ENCODE measurements around the gene GRHL1.
A peak's percentile ranks its signal among the peaks of the same experiment; 100 is the strongest.

The GRHL1 gene

DNA sequence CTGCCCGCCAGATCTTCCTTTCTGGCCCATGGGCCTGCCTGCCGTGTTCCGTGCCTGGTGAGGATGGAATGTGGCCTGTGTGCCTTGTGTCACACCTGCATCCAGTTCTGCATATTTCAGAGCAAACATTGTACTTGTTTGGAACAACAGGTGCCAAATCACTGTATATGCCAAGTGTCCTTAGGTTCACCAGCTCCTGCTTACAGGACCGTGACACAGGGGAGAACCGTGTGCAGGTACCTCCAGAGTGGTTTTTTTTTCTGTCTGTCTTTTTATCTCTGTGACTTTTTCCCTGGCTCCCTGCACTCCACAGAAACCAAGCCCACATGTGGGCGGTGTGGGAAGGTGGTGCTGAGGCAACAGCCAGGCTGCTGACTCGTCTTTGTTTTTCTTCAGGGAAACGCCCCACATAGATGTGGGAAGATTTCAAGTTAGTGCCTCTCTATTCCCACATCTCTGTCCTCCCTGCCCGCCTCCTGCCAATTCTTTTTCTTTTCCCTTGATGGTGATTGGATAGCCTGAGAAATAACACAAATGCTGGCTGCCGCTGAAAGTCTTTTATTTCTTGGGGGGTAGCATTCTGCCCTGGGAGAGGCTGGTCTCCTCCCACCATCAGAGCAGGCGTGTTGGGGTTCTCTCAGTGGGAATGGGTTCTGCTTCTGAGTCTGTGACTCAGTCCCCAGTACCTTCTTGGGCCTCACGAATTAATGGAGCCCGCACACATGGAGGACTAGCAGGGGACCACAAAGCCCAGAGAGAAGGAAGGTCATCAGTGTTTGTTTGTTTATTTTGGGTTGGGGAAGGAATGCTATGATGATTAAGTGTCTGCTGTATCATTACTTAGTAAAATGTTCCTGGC is 21.4 kb downstream of the GRHL1 start:
- DNase-seq, result no peak

DNA sequence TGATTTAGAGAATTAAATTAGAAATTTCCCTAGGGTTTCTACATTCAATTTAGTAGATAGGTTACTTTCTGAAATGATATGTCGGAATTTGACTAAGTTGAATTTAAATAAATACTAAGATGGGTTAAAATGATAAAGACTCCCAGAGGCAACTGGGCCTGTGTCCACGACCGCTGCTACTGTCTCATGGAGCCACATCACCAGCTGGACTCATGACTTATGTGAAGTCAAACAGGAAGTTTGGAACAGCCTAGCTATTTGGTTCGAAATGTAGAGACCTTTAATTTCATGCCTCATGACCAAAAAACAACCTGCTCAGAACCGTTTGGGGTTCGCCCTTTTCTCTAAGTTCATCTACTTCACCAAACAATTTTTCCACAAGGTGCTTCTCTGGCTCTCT is 22.2 kb downstream of the GRHL1 start:
- DNase-seq, result no peak

- no peak for DNase-seq
These were observed 22.9 kb downstream of the GRHL1 start for GRCh38 chr2:9974343-9974742.

GRCh38 chr2:9975328-9975727 is 23.8 kb downstream of the GRHL1 start:
- DNase-seq, result no peak

- no peak for DNase-seq
These were observed 24.4 kb downstream of the GRHL1 start for GRCh38 chr2:9975805-9976447.

- no peak for DNase-seq
These were observed 28.5 kb downstream of the GRHL1 start for GRCh38 chr2:9979977-9980376.

DNA sequence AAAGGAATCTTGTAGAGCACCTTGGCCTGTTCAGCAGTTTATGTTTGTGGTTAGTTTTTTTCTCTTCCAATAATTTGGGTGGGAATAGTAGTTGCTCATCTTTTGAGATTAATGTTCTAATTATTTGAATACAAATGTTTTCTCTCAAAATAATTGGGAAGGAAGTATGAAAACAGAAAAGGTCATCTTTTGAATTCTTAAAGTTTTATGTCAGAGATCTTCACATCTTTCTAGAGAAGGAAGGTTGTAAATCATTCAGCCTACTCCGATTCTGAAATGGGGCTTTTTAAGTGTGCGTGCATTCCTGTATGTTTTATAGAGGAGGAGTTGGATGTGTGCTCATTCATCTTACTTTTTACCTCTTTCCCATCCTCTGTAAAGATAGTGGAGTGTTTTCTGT is 29.0 kb downstream of the GRHL1 start:
- DNase-seq, result no peak

GRCh38 chr2:9981655-9982054 is 30.2 kb downstream of the GRHL1 start:
- DNase-seq, result no peak

DNA sequence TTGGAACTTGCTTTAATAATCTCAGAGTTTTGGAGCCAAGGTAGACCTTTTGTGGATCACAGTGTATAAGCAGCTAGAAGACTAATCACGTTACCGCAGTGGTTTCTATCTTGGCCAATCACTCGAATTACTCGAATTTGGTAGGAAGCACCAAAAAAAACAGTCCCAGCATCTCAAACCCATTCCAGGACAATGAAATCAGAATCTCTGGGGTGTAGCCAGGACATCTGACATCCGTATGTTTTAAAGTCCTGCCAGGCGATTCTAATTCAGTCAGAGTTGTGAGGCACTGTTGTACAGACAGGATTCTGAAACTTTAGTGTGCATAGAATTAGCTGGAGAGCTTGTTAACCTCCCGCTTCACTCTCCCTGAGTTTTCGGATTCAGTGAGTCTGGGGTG is 30.8 kb downstream of the GRHL1 start:
- no peak for DNase-seq

DNA sequence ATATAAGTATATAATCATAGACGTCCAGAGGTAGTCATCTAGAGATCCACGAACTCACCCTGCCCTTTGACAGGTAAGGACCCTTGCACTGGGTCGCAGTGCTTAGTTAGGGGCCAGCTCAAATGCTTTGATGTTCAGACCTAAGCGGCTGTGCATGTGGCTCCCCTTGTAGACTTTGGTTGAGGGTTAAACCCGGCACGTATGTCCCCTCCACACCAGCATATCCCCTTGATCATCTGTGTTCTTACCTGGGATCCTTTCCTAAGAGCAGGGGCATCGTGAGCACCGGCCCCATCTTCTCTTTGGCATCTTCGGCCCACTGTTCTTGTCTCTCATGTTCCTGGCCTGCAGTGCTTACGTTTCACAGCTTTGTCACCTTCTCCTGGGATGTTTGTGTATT is 31.4 kb downstream of the GRHL1 start:
- no peak for DNase-seq

- DNase-seq, result no peak
These were observed 32.1 kb downstream of the GRHL1 start for GRCh38 chr2:9983401-9984216.

DNA sequence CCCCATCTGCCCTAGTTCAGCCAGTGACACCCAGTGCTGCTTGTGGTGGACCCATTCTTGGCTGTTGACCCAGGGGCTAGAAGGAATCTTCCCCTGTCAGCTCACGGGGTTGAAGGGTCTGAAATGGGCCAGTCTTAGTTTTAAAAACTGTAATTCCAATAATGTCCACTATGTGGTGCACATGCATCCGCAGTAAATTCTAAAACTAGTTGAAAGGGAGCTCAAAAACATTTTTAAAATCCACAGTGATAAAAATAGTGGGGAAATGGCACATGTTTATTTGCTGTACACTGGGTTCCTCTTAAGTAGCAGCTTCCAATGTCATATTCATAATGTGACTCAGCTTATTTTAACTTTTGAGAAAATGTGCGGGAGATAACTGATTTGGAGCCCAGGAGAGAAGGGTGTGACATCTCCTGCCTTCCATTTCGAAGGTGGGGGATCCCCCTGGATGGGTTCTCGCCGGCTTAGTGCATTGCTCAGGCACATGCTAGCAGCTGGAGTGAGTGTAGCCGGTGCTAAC is 32.8 kb downstream of the GRHL1 start:
- peak; percentile 49 for DNase-seq

GRCh38 chr2:9984871-9985480 is 33.5 kb downstream of the GRHL1 start:
- DNase-seq, result no peak

DNA sequence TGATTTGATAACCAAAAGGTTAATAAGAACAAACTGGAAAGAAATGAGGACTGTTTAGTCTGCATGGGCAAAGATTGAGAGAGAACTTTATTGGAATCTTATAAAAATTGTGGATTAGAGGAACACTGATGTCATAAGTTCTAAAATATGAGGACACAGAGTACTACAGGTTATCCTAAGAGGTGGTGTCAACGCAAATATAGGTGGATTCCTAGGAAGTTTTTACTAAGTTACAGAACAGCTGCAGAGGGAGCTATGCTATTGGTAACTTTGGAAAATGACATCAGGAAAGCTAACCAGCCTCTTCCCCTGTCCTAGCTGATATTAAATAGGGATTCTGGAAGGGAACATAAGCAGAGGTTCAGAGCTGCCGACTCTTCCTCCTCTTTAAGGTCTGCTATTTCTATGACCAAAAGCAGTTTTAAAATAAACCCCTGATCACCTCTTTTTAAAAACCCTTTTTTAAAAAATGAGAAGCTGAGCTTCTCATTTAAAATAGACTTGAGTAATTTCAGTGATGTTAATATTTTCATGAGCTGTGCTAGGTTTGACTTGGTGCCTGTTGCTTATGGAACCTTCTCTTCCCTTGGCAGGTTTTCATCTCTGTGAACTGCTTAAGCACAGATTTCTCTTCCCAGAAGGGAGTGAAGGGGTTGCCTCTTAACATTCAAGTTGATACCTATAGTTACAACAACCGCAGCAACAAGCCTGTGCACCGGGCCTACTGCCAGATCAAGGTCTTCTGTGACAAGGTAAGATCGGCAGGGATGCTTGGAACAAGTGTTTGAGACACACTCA is 34.2 kb downstream of the GRHL1 start:
- no peak for DNase-seq

GRCh38 chr2:9988320-9988719 is 36.8 kb downstream of the GRHL1 start:
- DNase-seq, result no peak

- no peak for DNase-seq
These were observed 39.2 kb downstream of the GRHL1 start for GRCh38 chr2:9990736-9991135.

DNA sequence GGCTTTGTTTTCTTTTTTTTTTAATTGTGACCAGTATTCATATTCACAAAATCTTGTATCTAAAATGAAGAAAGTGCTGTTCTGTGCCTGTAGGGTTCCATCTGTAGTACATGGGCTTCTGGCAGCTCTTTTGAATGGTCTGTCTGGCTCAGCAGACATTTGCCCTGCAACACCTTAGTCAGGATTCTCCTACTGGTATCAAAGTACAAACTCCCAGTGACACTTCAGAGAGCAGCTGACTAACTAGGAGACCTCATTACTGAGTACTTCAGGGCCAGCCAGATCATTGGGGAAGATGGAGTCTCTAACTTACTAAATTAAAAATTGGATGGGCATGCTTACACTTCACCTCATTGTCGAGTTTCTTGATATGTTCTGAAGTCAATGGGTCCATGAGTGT is 39.7 kb downstream of the GRHL1 start:
- DNase-seq, result no peak

DNA sequence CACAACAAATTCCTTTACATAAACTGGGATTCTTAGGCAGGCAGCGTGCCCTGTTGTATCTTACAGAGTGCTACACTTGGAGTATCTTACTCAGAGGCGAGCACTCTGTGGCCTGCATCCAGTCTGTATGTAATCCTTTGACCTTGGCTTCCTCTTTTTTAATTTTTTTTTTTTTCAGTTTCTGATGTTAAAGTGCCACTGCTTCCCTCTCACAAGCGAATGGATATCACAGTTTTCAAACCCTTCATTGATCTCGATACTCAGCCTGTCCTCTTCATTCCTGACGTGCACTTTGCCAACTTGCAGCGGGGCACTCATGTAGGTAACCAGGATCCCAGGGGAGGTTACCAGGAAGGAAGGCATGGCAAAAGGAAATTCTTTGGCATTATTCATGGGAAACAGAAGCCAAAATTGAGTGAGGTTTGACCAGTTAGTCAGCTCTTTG is 40.4 kb downstream of the GRHL1 start:
- no peak for DNase-seq

- no peak for DNase-seq
These were observed 41.1 kb downstream of the GRHL1 start for GRCh38 chr2:9992427-9993187.

GRCh38 chr2:9993488-9994165 is 42.1 kb downstream of the GRHL1 start:
- DNase-seq, result no peak

- DNase-seq, result no peak
These were observed 43.0 kb downstream of the GRHL1 start for GRCh38 chr2:9994462-9994861.

All from retina (tissue), 1 donor.